HG02943 (cell line): ENCODE measurements around the gene SFSWAP.
"Not testable (repeated sequence)": the region's sequence is repeated elsewhere in the genome, so short reads cannot be mapped to it uniquely, and the experiment has no call there.

Source experiments
- ATAC-seq: cut with Tn5 transposase; IDR thresholded peaks from one replicate; pipeline ENCODE4 v1.9.1; 2021; ENCODE audit warnings: mild to moderate bottlenecking, low read depth, moderate library complexity; ENCODE audit not compliant: unreplicated experiment

The SFSWAP gene

DNA sequence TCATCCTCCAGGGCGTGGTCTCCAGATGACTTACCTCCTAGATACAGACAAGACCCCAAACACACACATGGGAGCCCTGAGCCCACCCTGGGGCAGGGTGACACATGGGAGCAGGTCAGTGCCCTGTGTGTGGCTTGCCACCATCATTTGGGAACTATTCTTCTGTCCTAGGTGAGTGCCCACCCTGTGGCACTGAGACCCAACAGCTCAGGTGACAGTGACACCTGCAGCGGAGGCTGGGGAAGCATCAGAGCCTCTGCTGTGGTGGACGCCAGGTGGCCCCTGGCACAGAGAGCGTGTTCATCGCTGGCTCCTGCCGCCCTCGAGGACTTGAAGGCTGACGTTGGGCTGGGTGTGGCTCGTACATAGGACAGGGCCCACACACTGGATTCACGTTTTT, 23.0 kb downstream of the SFSWAP start:
- no peak for ATAC-seq

DNA sequence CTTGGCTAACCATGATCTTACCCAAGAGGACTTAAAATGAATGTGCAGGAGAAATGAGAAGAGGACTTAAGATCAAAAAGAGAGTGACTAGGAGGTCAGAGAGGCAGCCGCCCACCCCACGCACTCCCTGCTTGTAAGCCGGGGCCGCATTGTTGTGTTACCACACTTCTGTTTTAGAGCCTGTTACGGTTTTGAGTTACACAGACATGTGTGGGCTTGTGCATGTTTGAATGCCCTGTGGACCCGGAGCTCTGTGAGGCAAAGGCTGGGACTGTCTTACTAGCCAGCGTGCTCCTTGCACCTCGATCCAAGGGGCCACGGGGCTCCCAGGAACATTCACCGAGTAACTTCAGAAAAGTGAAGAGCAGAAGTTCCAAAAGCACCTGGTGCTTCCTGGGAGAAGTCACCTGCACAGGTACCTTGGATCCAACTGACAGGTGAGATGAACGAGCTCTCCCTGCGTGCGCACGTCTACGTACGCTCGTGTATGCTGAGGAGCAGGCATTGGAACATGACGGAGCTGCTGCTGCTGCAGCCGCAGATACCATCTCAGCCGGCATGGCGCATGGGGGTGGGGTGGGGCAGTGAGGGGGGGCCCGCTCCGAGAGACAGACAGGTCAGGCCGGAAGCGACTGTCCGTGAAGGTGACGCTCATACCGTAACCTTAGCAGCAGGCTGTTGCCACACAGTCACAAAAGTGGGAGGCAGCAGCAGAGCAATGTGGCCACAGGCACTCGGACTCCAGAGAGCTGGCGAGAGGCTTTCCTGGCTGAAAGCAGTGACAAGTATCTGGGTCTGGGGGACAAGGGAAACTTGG, 23.7 kb downstream of the SFSWAP start:
- ATAC-seq: no peak

DNA sequence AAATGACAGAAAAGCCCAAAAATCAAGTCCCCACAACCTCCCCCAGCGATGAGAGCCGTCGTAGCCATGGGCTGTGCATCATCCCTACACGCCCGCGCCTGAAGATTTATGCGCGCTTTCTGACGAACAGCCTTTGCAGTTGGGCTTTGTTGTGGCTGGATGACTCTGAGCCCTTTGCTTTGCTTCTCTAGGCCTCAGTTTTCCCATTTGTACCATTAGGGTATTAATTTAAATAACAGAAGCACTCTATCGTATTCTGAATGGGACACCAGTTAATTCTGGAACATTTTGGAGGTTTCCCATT, 24.2 kb downstream of the SFSWAP start:
- ATAC-seq: no peak

DNA sequence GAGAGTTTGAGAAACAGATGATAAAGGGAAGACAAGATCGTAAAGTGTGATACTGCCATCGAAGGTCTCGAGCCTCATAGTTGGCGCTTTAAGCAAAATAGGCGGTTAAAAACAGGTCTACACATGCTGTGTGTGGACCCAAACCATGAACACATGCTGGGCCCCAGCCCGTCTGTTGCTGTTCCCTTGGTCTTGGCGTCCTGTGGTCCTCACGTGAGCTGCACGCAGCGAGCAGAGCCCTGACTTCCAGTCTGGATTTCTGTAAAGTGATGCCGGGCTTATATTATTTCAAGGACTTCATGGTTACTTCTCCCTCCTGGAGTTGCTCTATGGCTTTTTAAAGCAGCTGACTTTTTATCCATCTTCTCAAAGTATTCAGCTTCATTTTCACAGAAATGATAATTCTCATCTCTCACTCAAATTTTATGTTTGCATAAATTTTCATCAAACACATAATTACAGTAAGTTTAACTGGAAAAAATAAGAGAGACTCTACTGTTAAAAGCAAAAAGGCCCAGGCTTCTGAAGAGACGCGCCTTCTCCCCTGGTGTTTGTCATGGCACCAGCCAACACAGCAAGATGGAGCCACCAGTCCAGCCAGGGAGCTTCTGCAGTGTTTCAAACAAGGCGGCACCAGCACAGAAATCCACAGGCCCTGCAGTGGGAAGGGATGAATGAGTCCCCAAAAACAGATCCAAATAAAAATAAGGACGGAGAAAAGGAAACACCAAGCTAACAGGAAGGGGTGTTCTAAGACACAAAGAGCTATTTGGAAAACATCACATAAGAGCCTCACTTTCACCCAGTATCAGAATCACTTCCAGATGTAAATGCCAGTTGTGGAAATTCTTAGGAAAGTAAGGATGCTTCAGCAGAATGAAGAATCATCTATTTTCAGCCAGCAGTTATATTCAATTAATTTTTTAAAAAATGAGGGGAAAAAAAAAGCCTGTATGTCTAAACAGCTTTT, 24.9 kb downstream of the SFSWAP start:
- no peak for ATAC-seq

DNA sequence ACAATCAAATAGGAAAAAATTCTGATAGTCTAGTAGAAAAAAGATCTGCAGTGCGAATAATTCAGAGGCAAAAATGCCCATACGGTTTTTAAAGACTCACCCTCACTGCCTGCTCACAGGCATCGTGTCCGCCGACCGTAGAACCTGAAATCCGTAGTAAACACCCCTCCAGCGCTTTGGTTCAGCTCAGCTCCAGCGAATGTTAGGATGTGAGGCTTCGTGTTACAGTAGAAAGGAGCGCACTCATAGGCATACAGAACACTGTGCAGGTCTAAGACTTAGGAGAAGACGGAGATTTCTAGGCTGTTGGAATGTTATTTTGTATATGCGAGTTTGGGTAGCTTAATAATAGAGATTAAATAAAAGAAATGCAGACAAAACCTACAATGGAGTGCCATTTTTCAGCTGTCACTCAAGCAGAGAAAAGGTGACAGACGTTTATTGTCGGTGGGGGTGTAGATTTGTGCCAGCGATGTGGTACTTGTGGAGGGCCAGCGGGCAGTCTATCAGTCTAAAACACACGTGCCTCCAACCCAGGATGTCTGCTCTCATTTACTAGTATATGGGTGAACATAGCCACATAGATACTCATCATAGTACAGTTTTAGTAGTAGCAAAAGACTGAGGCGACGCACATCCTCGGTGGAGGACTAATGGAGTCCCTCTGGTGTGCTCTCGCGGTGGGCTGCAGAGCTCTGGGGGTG, 25.7 kb downstream of the SFSWAP start:
- ATAC-seq: no peak

DNA sequence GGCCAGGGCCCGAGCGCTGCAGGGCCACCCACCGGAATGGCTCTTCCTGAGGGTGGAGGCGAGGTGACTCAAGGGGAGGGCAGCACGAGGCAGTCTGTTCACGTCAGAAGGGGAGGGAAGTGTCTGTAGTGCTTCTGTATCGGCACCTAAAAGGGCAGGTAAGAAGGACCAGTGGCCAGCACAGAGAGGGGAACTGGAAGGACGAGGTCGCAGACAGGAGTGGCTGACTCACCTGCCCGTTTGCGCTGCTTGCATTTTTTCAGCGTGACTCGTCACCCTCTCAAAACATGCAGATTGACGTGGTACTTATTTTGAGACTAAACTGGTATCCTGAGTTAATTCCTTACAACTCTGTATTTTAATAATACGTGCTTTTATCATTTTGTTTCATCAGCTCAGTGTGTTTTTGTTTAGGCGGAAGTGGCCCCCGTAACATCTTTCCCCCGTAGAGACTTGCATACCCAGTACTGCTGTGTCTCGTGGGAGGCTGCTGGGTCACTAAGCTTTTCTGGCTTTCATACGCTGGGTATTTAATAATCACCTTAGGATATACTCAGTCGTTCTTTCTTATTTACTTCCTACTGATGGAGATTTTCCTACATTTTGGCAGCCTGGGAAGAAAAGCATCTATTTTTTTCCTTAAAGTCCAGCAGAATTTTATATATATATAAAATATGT, 26.4 kb downstream of the SFSWAP start:
- ATAC-seq: no peak

DNA sequence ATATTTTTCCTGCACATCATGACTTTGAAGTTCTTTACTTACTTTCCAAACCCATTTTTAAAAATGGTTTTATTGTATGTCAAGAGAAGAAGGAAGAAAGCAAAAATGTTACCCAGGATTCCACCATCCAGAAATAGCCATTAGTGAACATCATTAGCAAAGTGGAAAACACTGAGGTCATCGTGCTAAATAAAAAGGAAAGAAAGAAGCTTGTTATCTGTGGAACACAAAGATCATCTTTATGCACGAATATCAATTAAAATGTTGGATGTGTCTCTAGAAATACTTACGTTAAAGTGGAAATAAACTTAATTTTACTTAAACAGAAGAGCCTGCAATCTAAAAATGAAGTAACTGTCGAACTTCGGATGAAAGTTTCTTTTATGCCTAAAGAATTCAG, 27.3 kb downstream of the SFSWAP start:
- ATAC-seq: no peak

DNA sequence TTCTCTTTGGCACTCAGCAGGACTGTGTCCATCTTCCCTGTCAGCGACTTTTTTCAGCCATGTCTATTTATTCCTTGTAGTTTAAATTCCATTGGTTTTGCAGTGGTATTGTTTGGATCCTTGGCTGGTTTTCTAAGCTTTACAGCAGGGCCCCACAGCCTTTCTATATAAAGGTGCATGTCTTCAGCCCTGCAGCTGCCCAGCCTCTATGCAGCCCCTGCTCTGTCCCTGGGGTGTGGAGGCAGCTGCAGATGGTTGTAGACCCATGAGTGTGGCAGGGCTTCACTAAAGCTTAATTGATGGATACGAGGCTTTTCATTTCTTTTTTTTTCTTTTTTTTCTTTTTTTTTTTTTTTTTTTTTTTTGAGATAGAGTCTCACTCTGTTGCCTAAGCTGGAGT, 29.7 kb downstream of the SFSWAP start:
- no peak for ATAC-seq

GRCh38 chr12:131742761-131743160, 31.9 kb downstream of the SFSWAP start:
- ATAC-seq: not testable (repeated sequence)

DNA sequence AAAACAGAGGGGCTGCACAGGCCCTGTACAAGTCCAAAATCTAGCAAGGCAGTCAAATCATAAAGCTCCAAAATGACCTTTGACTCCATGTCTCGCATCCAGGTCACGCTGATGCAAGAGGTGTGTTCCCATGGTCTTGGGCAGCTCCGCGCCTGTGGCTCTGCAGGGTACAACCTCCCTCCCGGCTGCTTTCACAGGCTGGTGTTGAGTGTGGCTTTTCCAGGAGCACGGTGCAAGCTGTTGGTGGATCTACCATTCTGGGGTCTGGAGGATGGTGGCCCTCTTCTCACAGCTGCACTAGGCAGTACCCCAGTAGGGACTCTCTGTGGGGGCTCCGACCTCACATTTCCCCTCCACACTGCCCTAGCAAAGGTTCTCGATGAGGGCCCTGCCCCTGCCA, 32.5 kb downstream of the SFSWAP start:
- not testable (repeated sequence) for ATAC-seq

GRCh38 chr12:131743880-131744279, 33.0 kb downstream of the SFSWAP start:
- ATAC-seq: not testable (repeated sequence)

- not testable (repeated sequence) for ATAC-seq
These were observed 33.8 kb downstream of the SFSWAP start for GRCh38 chr12:131744675-131745074.

DNA sequence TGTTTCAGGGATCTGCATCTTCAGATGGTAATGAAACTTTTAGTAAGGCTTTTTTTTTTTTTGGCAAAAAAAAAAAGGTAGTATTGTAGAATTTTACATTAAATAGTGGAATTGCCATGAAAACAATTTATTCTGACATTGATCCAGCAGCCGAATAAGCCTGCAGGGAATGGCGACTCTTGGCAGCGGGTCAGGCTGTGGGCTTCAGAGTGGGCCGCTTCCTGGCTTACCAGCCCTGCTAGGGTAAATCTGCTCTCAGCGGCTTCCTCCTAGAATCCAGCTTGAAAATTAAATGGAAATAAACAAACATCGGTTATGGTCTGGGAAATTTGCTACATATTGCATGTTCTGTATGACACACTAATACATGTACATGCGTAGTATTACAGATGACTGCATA, 34.8 kb downstream of the SFSWAP start:
- ATAC-seq: no peak

- no peak for ATAC-seq
These were observed 36.6 kb downstream of the SFSWAP start for GRCh38 chr12:131747276-131748177.

GRCh38 chr12:131749618-131750315, 38.9 kb downstream of the SFSWAP start:
- ATAC-seq: no peak

DNA sequence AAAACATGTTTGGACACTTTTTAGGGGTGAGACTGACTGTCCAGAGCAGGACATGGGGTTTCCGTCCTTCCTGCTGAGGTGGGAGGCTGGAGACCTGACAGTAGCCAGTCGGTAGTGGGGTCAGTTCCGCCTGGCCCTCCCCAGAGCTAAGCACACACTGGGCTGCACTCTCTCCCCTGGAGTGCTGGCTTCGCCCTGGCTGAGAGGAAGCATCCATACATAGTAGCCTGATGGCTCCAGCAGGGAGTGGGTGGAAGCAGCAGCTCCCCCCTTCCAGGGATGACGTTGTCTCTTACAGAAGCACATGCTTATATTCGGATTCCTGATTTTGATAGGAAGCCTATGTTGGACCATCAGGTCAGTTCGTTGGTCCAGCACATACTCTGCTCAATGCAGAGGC, 40.4 kb downstream of the SFSWAP start:
- no peak for ATAC-seq

DNA sequence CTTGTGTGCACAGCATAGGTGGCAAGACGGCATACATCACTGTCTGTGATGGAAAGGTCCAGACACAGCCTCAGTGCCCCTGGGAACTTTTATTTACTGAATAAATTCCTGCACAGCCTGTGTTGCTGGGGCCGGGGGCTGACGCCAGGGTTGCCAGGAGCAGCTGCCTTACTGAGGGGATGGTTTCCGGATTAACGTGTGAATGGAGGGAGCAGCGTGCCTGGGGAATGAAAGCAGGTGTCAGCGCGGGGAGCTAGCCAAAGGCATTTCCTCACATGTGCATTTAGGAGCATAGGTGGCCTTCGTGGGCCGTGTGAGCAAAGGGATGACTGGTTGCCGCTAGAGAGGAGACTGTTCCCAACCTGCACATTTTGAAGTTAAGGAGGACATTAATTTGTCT, 41.6 kb downstream of the SFSWAP start:
- no peak for ATAC-seq

- no peak for ATAC-seq
These were observed 42.1 kb downstream of the SFSWAP start for GRCh38 chr12:131753005-131753404.

GRCh38 chr12:131753757-131754156, 42.9 kb downstream of the SFSWAP start:
- ATAC-seq: no peak
